MCF 10A (cell line): ENCODE data around the gene CCDC124. TPM values are rescaled to one million over a fixed set of nuclear protein-coding genes. Genes with fewer than 3 reads are reported as not detected.

Source experiments
- BruUV-seq: library from RNA; stranded (reverse); fragments of 400-500 nt; replicated peaks from 2 replicates; lab custom pipeline; 2021; lab: Mats Ljungman, UMichigan
- CTCF ChIA-PET: fragments of 300-600 bp; sonication (Branson Sonifier 250); formaldehyde crosslinking; extraction: SDS; loops from one replicate; lab custom pipeline; 2021; ENCODE audit warnings: antibody characterized with exemption, inconsistent platforms; lab: Yijun Ruan, JAX
- POLR2A ChIA-PET: fragments of 300-600, 350-650 bp; sonication (Branson Sonifier 250); formaldehyde crosslinking; extraction: SDS; loops from one replicate; lab custom pipeline; 2020; ENCODE audit warnings: antibody characterized with exemption, inconsistent platforms; lab: Yijun Ruan, JAX
- DNase-seq: peaks from one replicate; pipeline ENCODE4 v3.0.0-alpha.2; 2018; ENCODE audit not compliant: unreplicated experiment
- H3K27ac Mint-ChIP-seq: one replicate; pipeline ENCODE4 v1.8.0; 2022; ENCODE audit warnings: mild to moderate bottlenecking, low read depth, mixed read lengths; ENCODE audit not compliant: unreplicated experiment
- H3K27me3 Mint-ChIP-seq: one replicate; pipeline ENCODE4 v1.8.0; 2022; ENCODE audit warnings: mixed read lengths; ENCODE audit not compliant: insufficient read depth, unreplicated experiment
- H3K36me3 Mint-ChIP-seq: one replicate; pipeline ENCODE4 v1.8.0; 2022; ENCODE audit warnings: mild to moderate bottlenecking, moderate library complexity, mixed read lengths; ENCODE audit not compliant: insufficient read depth, unreplicated experiment
- H3K4me1 Mint-ChIP-seq: one replicate; pipeline ENCODE4 v1.8.0; 2022; ENCODE audit warnings: mixed read lengths; ENCODE audit not compliant: insufficient read depth, unreplicated experiment
- H3K4me3 Mint-ChIP-seq: one replicate; pipeline ENCODE4 v1.8.0; 2022; ENCODE audit warnings: mild to moderate bottlenecking, moderate library complexity, mixed read lengths; ENCODE audit not compliant: unreplicated experiment
- H3K9me3 Mint-ChIP-seq: one replicate; pipeline ENCODE4 v1.8.0; 2022; ENCODE audit warnings: mixed read lengths; ENCODE audit not compliant: unreplicated experiment
- CTCF ChIP-seq: fragments of 200-600 bp; IDR thresholded peaks from one replicate; pipeline ENCODE4 v1.8.0; 2022; ENCODE audit warnings: antibody characterized with exemption, mild to moderate bottlenecking; ENCODE audit not compliant: unreplicated experiment
- intact Hi-C: fragments of 100-400 bp; cut with micrococcal nuclease; formaldehyde crosslinking; loops from 2 replicates; pipeline ENCODE4 v1.14.1; 2022
- total RNA-seq: library from RNA; stranded (reverse); gene quantifications from 2 replicates; pipeline ENCODE4 v1.2.3, GENCODE V29; 2022

CCDC124 gene
- total RNA-seq, 1 experiment from 2014 or later: 122 TPM

- no peak for DNase-seq
- H3K4me3 Mint-ChIP-seq: no peak overlapping the region
- no peak for TF ChIP-seq CTCF
- no peaks in the 10 kb centered on the region for H3K36me3 Mint-ChIP-seq
- H3K27me3 Mint-ChIP-seq: no peaks in the 10 kb centered on the region
- no peaks in the 10 kb centered on the region for H3K4me1 Mint-ChIP-seq
- intact Hi-C loops: no loop called here
- BruUV-seq: no TSS peak
- no peaks in the 10 kb centered on the region for H3K9me3 Mint-ChIP-seq
- CTCF ChIA-PET: interaction anchor here (0.6 kb wide), 1 partner anchor 192 kb away, joined by 3 read pairs; no protein-coding TSS in a partner anchor
- POLR2A ChIA-PET: interaction anchor here (0.9 to 1.2 kb wide), 2 partner anchors 11 to 31 kb away, joined by 3 read pairs; no protein-coding TSS in a partner anchor
- no peak overlapping the region for H3K27ac Mint-ChIP-seq
These were observed 42.2 kb downstream of the CCDC124 start for GRCh38 chr19:17975032-17975431.

GRCh38 chr19:17977021-17977420 lies 44.2 kb downstream of the CCDC124 start:
- Mint-ChIP-seq H3K4me3 (no peak overlapping the region), H3K36me3 (no peaks in the 10 kb centered on the region), H3K27ac (no peak overlapping the region), H3K27me3 (peaks cover 2% of the 10 kb centered on the region), H3K9me3 (no peaks in the 10 kb centered on the region), H3K4me1 (no peaks in the 10 kb centered on the region)
- no peak for TF ChIP-seq CTCF
- intact Hi-C loops: no loop called here
- ChIA-PET CTCF (no interaction called here), POLR2A (interaction anchor here (0.6 kb wide), 1 partner anchor 13 kb away, joined by 3 read pairs; no protein-coding TSS in a partner anchor)
- no TSS peak for BruUV-seq
- DNase-seq: no peak

- no peaks in the 10 kb centered on the region for H3K36me3 Mint-ChIP-seq
- H3K4me3 Mint-ChIP-seq: no peak overlapping the region
- no peak for TF ChIP-seq CTCF
- no peak for DNase-seq
- no peaks in the 10 kb centered on the region for H3K4me1 Mint-ChIP-seq
- BruUV-seq: no TSS peak
- intact Hi-C loops: no loop called here
- ChIA-PET CTCF (interaction anchor here (0.9 to 1.0 kb wide), 2 partner anchors 39 to 44 kb away, joined by 3 to 4 read pairs; partner anchors contain the start of gene CCDC124), POLR2A (interaction anchor here (0.6 kb wide), 1 partner anchor 12 kb away, joined by 3 read pairs; no protein-coding TSS in a partner anchor)
- H3K27ac Mint-ChIP-seq: no peak overlapping the region
- peaks cover 7% of the 10 kb centered on the region for H3K27me3 Mint-ChIP-seq
- no peaks in the 10 kb centered on the region for H3K9me3 Mint-ChIP-seq
These were observed 44.7 kb downstream of the CCDC124 start for GRCh38 chr19:17977488-17977887.

- no peak for DNase-seq
- Mint-ChIP-seq H3K27ac (no peak overlapping the region), H3K4me3 (no peak overlapping the region), H3K4me1 (no peaks in the 10 kb centered on the region), H3K9me3 (no peaks in the 10 kb centered on the region), H3K36me3 (no peaks in the 10 kb centered on the region), H3K27me3 (peaks cover 9% of the 10 kb centered on the region)
- intact Hi-C loops: no loop called here
- POLR2A ChIA-PET: no interaction called here
- CTCF ChIA-PET: interaction anchor here (1.2 kb wide), 1 partner anchor 43 kb away, joined by 5 read pairs; no protein-coding TSS in a partner anchor
- BruUV-seq: no TSS peak
- TF ChIP-seq CTCF: no peak
These were observed 48.8 kb downstream of the CCDC124 start for GRCh38 chr19:17981611-17982010.
